ENCODE measurements around the gene OR56A1.
"Not testable (repeated sequence)": the region's sequence is repeated elsewhere in the genome, so short reads cannot be mapped to it uniquely, and the experiment has no call there.

The OR56A1 gene

GRCh38 chr11:6030708-6031405 is at the start of gene OR56A1:
Gene OR56A1 (minus strand): TSS chr11:6030758. CDS start chr11:6027692, 3,066 bp downstream.
- DNase-seq, result no peak

GRCh38 chr11:6079463-6079862 is 48.9 kb upstream of the OR56A1 start:
- DNase-seq, result no peak

GRCh38 chr11:6077723-6078122 is 47.2 kb upstream of the OR56A1 start:
- DNase-seq, result no peak

- not testable (repeated sequence) for DNase-seq
Observed at GRCh38 chr11:6076443-6076842, 45.9 kb upstream of the OR56A1 start.

GRCh38 chr11:6067502-6067901 is 36.9 kb upstream of the OR56A1 start:
- no peak for DNase-seq

- DNase-seq, result no peak
Observed at GRCh38 chr11:6062691-6063358, 32.3 kb upstream of the OR56A1 start.

GRCh38 chr11:6061475-6061874 is 30.9 kb upstream of the OR56A1 start:
- no peak for DNase-seq

- no peak for DNase-seq
Observed at GRCh38 chr11:6057452-6057851, 26.9 kb upstream of the OR56A1 start.

- no peak for DNase-seq
Observed at GRCh38 chr11:6055569-6055968, 25.0 kb upstream of the OR56A1 start.

GRCh38 chr11:6052374-6052773 is 21.8 kb upstream of the OR56A1 start:
- no peak for DNase-seq

- no peak for DNase-seq
Observed at GRCh38 chr11:6040874-6041273, 10.3 kb upstream of the OR56A1 start.

- DNase-seq, result no peak
Observed at GRCh38 chr11:6027501-6027900, 3.1 kb downstream of the OR56A1 start.

GRCh38 chr11:6025056-6025455 is 5.5 kb downstream of the OR56A1 start:
- DNase-seq, result no peak

GRCh38 chr11:6022956-6023355 is 7.6 kb downstream of the OR56A1 start:
- DNase-seq, result no peak

GRCh38 chr11:6013042-6013441 is 17.5 kb downstream of the OR56A1 start:
- DNase-seq, result no peak

GRCh38 chr11:6012035-6012668 is 18.4 kb downstream of the OR56A1 start:
- no peak for DNase-seq

GRCh38 chr11:6006846-6007245 is 23.7 kb downstream of the OR56A1 start, which contains the start of gene OR56A4:
Gene OR56A4 (minus strand): TSS chr11:6006946. CDS start chr11:6002992, 3,954 bp downstream.
- DNase-seq, result no peak

- no peak for DNase-seq
Observed at GRCh38 chr11:6006395-6006794, 24.2 kb downstream of the OR56A1 start.

- no peak for DNase-seq
Observed at GRCh38 chr11:6002202-6002699, 28.3 kb downstream of the OR56A1 start.

GRCh38 chr11:5994791-5995190 is 35.8 kb downstream of the OR56A1 start:
- DNase-seq, result no peak

GRCh38 chr11:5992604-5993251 is 37.8 kb downstream of the OR56A1 start:
- no peak for DNase-seq

GRCh38 chr11:5992150-5992549 is 38.4 kb downstream of the OR56A1 start:
- DNase-seq, result no peak

GRCh38 chr11:5989203-5989602 is 41.4 kb downstream of the OR56A1 start:
- DNase-seq, result no peak
